Measurements from ENCODE around the gene NPLOC4. TPM values are rescaled to one million over a fixed set of nuclear protein-coding genes. Genes with fewer than 3 reads are reported as not detected.

NPLOC4 gene
- total RNA-seq, 2 donors from 2014 or later, result 69.3 to 70.4 TPM

DNA sequence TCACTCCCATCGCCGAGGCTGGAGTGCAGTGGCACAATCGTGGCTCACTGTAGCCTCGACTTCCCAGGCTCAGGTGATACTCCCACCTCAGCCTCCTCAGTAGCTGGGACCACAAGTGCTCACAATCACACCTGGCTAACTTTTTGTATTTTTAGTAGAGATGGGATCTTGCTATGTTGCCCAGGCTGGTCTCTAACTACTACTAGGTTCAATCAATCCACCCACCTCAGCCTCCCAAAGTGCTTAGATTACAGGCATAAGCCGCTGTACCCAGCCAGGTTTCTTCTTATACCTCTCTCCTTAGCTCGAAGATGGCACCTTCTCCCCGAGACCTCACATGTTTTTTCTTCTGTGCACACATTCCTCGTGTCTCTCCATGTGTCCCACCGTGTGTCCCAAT, 3.1 kb upstream of the NPLOC4 start:
- TF ChIP-seq, protein P1, sequence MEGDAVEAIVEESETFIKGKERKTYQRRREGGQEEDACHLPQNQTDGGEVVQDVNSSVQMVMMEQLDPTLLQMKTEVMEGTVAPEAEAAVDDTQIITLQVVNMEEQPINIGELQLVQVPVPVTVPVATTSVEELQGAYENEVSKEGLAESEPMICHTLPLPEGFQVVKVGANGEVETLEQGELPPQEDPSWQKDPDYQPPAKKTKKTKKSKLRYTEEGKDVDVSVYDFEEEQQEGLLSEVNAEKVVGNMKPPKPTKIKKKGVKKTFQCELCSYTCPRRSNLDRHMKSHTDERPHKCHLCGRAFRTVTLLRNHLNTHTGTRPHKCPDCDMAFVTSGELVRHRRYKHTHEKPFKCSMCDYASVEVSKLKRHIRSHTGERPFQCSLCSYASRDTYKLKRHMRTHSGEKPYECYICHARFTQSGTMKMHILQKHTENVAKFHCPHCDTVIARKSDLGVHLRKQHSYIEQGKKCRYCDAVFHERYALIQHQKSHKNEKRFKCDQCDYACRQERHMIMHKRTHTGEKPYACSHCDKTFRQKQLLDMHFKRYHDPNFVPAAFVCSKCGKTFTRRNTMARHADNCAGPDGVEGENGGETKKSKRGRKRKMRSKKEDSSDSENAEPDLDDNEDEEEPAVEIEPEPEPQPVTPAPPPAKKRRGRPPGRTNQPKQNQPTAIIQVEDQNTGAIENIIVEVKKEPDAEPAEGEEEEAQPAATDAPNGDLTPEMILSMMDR (IDR thresholded peaks at IDR 0.05), result no peak
- H3K27me3 ChIP-seq, result no peaks in the 10 kb centered on the region
- H3K4me1 ChIP-seq, result peaks cover 0 to 14% of the 10 kb centered on the region in 2 donors
- no peak overlapping the region for H3K27ac ChIP-seq
- no peaks in the 10 kb centered on the region for H3K9me3 ChIP-seq
- DNase-seq (ENCODE audit: low spot score), result no peak
- no peak overlapping the region for H3K4me3 ChIP-seq
- H3K36me3 ChIP-seq, result no peaks in the 10 kb centered on the region

DNA sequence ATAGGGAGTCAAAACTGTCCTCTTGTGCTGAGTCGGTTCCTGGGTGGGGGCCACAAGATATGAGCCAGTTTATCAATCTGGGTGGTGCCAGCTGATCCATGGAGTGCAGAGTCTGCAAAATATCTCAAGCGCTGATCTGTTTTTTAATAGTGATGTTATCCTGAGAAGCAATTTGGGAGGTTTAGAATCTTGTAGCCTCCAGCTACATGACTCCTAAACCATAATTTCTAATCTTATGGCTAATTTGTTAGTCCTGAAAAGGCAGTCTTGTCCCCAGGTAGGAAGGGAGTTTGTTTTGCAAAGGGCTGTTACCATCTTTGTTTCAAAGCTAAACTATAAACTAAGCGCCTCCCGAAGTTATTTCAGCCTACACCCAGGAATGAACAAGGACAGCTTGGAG, 1.8 kb upstream of the NPLOC4 start:
- Histone ChIP-seq H3K9me3 (no peaks in the 10 kb centered on the region), H3K27ac (no peak overlapping the region), H3K4me1 (peaks cover 0 to 26% of the 10 kb centered on the region in 2 donors), H3K36me3 (no peaks in the 10 kb centered on the region), H3K4me3 (no peak overlapping the region), H3K27me3 (no peaks in the 10 kb centered on the region)
- TF ChIP-seq, protein P1 (IDR thresholded peaks at IDR 0.05), result no peak
- DNase-seq (ENCODE audit: low spot score), result no peak

DNA sequence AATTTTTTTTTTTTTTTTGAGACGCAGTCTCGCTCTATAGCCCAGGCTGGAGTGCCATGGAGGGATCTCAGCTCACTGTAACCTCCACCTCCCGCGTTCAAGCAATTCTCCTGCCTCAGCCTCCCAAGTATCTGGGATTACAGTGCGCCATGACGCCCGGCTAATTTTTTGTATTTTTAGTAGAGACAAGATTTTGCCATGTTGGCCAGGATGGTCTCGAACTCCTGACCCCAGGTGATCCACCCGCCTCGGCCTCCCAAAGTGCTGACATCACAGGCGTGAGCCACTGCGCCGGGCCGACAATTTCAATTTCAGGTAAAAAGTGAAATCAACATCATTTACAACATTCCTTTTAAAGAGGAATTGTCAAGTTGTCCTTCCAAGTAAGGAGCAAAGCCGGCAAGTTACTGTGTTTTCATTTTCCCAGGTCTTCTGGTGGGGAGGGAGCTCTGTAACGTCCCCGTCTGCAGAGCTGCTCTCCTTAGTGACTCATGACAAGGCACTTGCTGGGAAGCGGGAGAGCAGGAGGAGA, 873 bp downstream of the NPLOC4 start:
- Histone ChIP-seq H3K4me1 (peaks cover 0 to 32% of the 10 kb centered on the region in 2 donors), H3K4me3 (peak overlapping the region; percentile 71 to 93), H3K9me3 (no peaks in the 10 kb centered on the region)

DNA sequence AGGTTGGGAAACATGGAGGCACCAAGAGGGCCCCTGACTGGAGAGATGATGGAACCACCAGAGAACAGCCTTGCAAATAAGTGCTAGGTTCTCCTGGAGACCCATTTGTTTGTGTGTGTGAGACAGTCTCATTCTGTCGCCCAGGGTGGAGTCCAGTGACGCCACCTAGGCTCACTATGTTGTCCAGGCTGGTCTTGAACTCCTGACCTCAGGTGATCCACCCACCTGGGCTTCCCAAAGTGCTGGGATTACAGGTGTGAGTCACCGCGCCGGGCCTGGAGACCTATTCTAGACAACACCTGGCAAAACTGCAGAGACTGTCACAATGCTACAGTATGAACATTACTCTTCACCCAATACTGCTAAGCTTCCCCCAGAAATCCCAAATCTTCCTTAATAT, 1.5 kb downstream of the NPLOC4 start:
- peak overlapping the region; percentile 71 to 93 for H3K4me3 ChIP-seq
- no peak for DNase-seq (ENCODE audit: low spot score)
- no peaks in the 10 kb centered on the region for H3K9me3 ChIP-seq
- TF ChIP-seq, protein P1 (IDR thresholded peaks at IDR 0.05), result no peak
- peaks cover 0 to 32% of the 10 kb centered on the region in 2 donors for H3K4me1 ChIP-seq
- no peaks in the 10 kb centered on the region for H3K27me3 ChIP-seq
- H3K27ac ChIP-seq, result peak overlapping the region in 1 of 2 donors; percentile 91
- H3K36me3 ChIP-seq, result peaks cover 6% of the 10 kb centered on the region

More for the DNA sequence above, 873 bp downstream of the NPLOC4 start:
- H3K27me3 ChIP-seq, result no peaks in the 10 kb centered on the region
- DNase-seq (ENCODE audit: low spot score), result no peak
- TF ChIP-seq, protein P1 (IDR thresholded peaks at IDR 0.05), result no peak
- H3K27ac ChIP-seq, result peak overlapping the region; percentile 74 to 91
- peaks cover 6% of the 10 kb centered on the region for H3K36me3 ChIP-seq

DNA sequence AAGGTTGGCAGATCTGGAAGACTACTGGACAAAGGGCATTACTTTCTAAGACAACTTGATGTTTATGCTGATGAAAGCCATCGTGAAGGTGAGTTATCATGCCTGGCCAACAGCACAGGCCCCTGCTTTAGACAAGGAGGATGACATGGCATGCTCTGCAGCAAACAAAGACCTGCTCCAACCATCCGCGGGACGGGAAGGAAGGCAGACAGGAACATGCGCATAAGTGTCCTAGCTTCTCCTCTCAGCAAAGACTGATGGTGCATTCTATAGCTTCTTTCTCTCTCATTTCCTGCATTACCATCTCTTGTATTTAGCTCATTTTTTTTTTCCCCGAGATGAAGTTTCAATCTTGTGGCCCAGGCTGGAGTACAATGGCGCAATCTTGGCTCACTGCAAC, 5.4 kb downstream of the NPLOC4 start:
- H3K4me1 ChIP-seq, result peaks cover 0 to 32% of the 10 kb centered on the region in 2 donors

More for the DNA sequence above, 5.4 kb downstream of the NPLOC4 start:
- no peak for DNase-seq (ENCODE audit: low spot score)
- TF ChIP-seq, protein P1 (IDR thresholded peaks at IDR 0.05), result no peak
- Histone ChIP-seq H3K36me3 (peaks cover 38% of the 10 kb centered on the region), H3K9me3 (no peaks in the 10 kb centered on the region), H3K27me3 (no peaks in the 10 kb centered on the region), H3K4me3 (no peak overlapping the region), H3K27ac (no peak overlapping the region)

All from right atrium auricular region (tissue), 2 donors.